Measurements from ENCODE around the gene LEMD2.

The LEMD2 gene

GRCh38 chr6:33791620-33792019 is 2.7 kb upstream of the LEMD2 start:
- peaks cover 19% of the 10 kb centered on the region for H3K27me3 Mint-ChIP-seq (ENCODE audit: low read depth)
- peaks cover 8% of the 10 kb centered on the region for H3K36me3 Mint-ChIP-seq (ENCODE audit: low read depth)
- no peak overlapping the region for H3K27ac Mint-ChIP-seq
- H3K4me1 Mint-ChIP-seq (ENCODE audit: low read depth) = peaks cover 22% of the 10 kb centered on the region
- H3K4me3 Mint-ChIP-seq = no peak overlapping the region
- H3K9me3 Mint-ChIP-seq = no peaks in the 10 kb centered on the region

DNA sequence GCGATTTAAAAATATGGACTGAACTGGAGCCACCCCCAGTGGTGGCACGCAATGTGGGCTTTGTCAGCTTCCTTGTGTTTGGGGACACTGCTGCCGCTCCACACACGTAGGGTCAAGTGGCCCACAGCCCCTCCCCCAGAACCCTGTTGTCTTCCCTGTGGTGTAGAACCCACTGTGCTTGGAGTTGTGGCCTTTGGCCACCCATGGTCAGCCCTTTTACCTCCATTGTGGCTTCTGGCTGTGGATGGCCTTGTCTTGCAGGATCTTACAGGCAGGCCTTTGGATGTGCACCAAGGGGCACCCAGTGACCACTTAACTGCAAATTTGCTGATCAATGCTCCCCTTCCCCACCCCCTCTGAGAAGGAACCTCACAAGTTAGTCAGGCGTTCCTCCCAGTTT is 2.0 kb upstream of the LEMD2 start:
- no peak overlapping the region for H3K27ac Mint-ChIP-seq
- H3K4me3 Mint-ChIP-seq = no peak overlapping the region
- peaks cover 30% of the 10 kb centered on the region for H3K4me1 Mint-ChIP-seq (ENCODE audit: low read depth)

GRCh38 chr6:33790379-33790778 is 1.4 kb upstream of the LEMD2 start:
- Mint-ChIP-seq H3K27me3 (ENCODE audit: low read depth) (peaks cover 19% of the 10 kb centered on the region), H3K36me3 (ENCODE audit: low read depth) (peaks cover 12% of the 10 kb centered on the region), H3K9me3 (no peaks in the 10 kb centered on the region), H3K4me3 (peak overlapping the region; percentile 30), H3K27ac (no peak overlapping the region), H3K4me1 (ENCODE audit: low read depth) (peaks cover 35% of the 10 kb centered on the region)

More for the DNA sequence above, 2.0 kb upstream of the LEMD2 start:
- Mint-ChIP-seq H3K27me3 (ENCODE audit: low read depth) (peaks cover 19% of the 10 kb centered on the region), H3K36me3 (ENCODE audit: low read depth) (peaks cover 12% of the 10 kb centered on the region), H3K9me3 (no peaks in the 10 kb centered on the region)

- H3K36me3 Mint-ChIP-seq (ENCODE audit: low read depth) = peaks cover 16% of the 10 kb centered on the region
- peak overlapping the region; percentile 78 for H3K27ac Mint-ChIP-seq
- H3K4me3 Mint-ChIP-seq = peak overlapping the region; percentile 81
- H3K9me3 Mint-ChIP-seq = no peaks in the 10 kb centered on the region
- H3K4me1 Mint-ChIP-seq (ENCODE audit: low read depth) = peaks cover 39% of the 10 kb centered on the region
- peaks cover 12% of the 10 kb centered on the region for H3K27me3 Mint-ChIP-seq (ENCODE audit: low read depth)
These were observed 593 bp upstream of the LEMD2 start for GRCh38 chr6:33789550-33789895.

DNA sequence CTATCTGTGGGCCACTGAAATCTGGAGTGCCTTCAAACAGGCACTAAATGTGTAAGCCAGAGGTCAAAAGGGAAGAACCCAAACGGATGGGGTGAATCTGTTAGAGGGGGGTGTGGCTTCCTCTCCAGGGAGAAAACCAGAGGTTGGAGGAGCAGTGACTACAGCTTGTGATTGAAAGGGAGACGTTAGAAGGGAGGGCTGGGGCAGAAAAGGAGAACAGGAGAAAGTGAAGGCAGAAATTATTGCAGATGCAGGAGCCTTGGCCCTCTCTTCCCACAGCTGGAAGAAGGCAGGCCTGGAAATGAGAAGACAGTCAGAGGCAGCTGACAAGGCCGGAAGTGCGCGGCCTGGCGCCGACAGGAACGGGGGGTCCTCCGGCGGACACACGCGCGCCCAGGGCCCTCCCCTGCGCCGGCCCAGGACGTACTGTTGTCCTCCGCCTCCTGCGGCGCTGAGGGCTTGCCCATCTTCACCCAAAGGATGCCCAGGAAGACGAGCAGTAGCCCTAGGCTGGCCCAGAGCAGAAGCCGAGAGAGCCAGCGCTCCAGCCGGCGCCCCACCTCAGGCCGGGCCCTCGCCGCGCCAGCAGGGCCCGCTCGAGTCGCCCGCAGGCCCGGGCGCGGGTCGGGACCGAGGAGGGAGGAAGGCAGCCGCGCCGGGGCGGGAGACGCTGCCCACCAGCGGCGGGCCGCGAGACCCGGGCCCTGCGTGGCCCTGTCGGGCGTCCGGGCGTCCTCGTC is 806 bp downstream of the LEMD2 start:
- peaks cover 28% of the 10 kb centered on the region for H3K36me3 Mint-ChIP-seq (ENCODE audit: low read depth)
- peaks cover 7% of the 10 kb centered on the region for H3K27me3 Mint-ChIP-seq (ENCODE audit: low read depth)
- H3K4me1 Mint-ChIP-seq (ENCODE audit: low read depth) = peaks cover 39% of the 10 kb centered on the region
- peak overlapping the region; percentile 97 for H3K4me3 Mint-ChIP-seq
- no peaks in the 10 kb centered on the region for H3K9me3 Mint-ChIP-seq
- peak overlapping the region; percentile 97 for H3K27ac Mint-ChIP-seq

GRCh38 chr6:33787346-33787953 is 1.5 kb downstream of the LEMD2 start:
- no peaks in the 10 kb centered on the region for H3K9me3 Mint-ChIP-seq
- H3K27ac Mint-ChIP-seq = peak overlapping the region; percentile 97
- H3K36me3 Mint-ChIP-seq (ENCODE audit: low read depth) = peaks cover 34% of the 10 kb centered on the region
- H3K4me1 Mint-ChIP-seq (ENCODE audit: low read depth) = peaks cover 40% of the 10 kb centered on the region
- H3K4me3 Mint-ChIP-seq = peak overlapping the region; percentile 97
- peaks cover 2% of the 10 kb centered on the region for H3K27me3 Mint-ChIP-seq (ENCODE audit: low read depth)

DNA sequence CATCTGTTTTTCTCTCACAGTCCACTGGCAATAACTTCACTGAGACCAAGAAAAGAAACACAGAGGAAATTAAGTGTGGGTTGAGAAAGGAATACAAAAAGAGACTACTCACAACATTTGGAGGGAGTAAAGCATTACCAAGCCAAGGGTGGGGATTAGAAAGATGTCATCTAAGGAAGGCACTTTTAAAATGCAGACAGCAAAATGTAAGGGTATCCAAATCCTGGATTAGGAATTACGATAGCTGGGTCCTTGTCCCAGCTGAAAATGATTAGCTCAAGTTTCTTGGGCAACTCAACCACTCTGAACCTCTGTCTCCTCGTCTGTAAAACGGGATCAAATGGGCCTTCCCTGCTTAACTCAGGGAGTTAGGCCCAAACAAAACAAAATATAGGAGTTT is 2.2 kb downstream of the LEMD2 start:
- no peaks in the 10 kb centered on the region for H3K9me3 Mint-ChIP-seq
- peaks cover 43% of the 10 kb centered on the region for H3K4me1 Mint-ChIP-seq (ENCODE audit: low read depth)
- H3K4me3 Mint-ChIP-seq = peak overlapping the region; percentile 97
- H3K27ac Mint-ChIP-seq = no peak overlapping the region
- no peaks in the 10 kb centered on the region for H3K27me3 Mint-ChIP-seq (ENCODE audit: low read depth)
- H3K36me3 Mint-ChIP-seq (ENCODE audit: low read depth) = peaks cover 39% of the 10 kb centered on the region

DNA sequence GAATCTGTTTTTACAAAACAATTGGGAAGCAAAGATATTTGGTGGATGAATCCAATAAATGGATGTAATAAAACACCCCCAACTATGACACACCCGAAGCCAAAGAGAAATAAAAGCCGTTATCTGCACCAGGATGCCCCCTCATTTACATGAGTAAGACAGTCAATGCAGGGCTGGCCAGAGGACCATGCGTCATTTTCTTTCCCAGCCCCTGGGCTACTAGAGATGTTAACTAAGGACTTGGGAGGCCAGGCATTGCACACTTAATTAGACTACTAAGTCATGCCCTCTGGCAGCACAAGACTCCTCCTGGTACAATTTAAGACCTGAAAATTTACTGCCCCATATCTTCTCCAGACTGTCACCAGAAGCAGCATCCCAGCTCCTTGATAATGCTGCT is 3.2 kb downstream of the LEMD2 start:
- H3K27me3 Mint-ChIP-seq (ENCODE audit: low read depth) = no peaks in the 10 kb centered on the region
- no peaks in the 10 kb centered on the region for H3K9me3 Mint-ChIP-seq
- H3K4me1 Mint-ChIP-seq (ENCODE audit: low read depth) = peaks cover 43% of the 10 kb centered on the region
- H3K4me3 Mint-ChIP-seq = peak overlapping the region; percentile 97
- no peak overlapping the region for H3K27ac Mint-ChIP-seq
- H3K36me3 Mint-ChIP-seq (ENCODE audit: low read depth) = peaks cover 44% of the 10 kb centered on the region

DNA sequence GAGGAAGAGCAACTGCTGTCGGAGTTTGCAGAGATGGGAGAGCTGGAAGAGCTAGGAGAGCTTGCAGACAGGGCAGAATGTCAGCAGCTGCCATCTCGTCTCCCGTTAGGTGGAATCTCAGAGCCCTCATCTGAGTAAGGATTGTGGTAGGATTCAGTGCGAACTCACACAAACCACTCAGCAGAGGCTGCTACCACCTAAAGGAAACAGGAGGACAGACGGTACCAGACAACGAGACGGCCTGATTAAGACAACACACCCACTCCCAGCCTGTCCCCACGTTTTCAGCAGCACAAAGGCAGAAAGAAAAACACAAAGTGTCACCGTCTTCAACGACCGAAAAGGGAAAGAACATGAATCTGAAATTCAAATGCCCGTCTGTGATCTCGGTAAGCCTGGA is 4.1 kb downstream of the LEMD2 start:
- Mint-ChIP-seq H3K9me3 (no peaks in the 10 kb centered on the region), H3K4me1 (ENCODE audit: low read depth) (peaks cover 41% of the 10 kb centered on the region), H3K4me3 (peak overlapping the region; percentile 14), H3K27ac (no peak overlapping the region), H3K27me3 (ENCODE audit: low read depth) (no peaks in the 10 kb centered on the region), H3K36me3 (ENCODE audit: low read depth) (peaks cover 51% of the 10 kb centered on the region)

DNA sequence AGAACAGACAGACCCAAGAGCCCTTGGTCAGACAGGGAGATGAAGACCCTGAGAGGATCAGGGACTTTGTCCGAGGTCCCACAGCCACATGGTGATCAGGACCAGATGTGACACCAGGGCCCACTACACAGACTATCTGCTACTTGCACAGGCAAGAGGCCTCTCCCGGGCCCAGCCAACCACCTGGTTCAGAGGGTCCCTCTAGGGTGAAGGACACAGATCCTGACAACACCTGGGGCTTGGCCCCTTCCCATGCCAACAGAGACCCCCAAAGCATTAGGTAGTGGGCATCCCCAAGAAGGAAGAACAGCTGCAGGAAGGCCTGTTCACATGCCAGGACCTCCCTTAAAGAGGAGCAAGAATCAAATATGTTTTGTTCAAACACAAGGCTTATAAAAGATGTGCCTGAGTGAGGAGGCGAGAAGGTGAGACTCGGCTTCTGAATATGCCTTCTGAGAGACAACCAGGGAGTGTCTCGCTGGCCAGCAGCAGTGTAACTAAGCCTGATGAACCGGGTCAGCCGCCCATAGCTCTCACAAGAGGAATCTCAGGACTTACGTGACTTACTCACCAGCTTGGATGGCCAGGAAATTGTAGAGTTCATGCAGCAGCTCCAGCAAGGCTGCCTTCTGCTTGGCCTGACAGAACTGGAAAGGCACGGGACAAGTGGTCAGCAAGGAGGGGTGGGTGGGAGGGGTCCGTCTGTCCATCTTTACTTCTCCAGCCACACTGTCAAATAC is 5.0 kb downstream of the LEMD2 start:
- no peak overlapping the region for H3K27ac Mint-ChIP-seq
- H3K27me3 Mint-ChIP-seq (ENCODE audit: low read depth) = no peaks in the 10 kb centered on the region
- no peak overlapping the region for H3K4me3 Mint-ChIP-seq
- peaks cover 50% of the 10 kb centered on the region for H3K36me3 Mint-ChIP-seq (ENCODE audit: low read depth)
- peaks cover 34% of the 10 kb centered on the region for H3K4me1 Mint-ChIP-seq (ENCODE audit: low read depth)
- H3K9me3 Mint-ChIP-seq = no peaks in the 10 kb centered on the region

DNA sequence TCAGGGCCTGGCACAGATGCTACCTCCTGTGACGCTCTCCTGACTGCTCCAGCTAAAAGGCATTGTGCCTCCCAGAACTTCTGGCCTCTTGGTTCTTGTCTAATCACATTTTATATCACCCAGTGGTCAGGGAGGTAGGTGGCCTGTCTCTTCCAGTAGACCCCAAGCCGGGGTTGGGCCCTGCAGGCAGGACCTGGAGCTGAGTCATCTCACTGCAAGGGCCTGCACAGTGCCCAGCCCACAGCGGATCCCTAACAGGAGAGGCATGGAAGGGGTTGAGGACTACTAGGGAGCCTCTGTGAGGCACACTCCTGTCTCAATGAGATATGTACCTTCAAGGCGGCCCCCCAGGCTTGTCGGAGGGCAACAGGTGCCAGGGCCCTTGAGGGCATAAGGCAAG is 6.4 kb downstream of the LEMD2 start:
- Mint-ChIP-seq H3K4me3 (no peak overlapping the region), H3K9me3 (no peaks in the 10 kb centered on the region), H3K27me3 (ENCODE audit: low read depth) (no peaks in the 10 kb centered on the region), H3K36me3 (ENCODE audit: low read depth) (peaks cover 54% of the 10 kb centered on the region), H3K4me1 (ENCODE audit: low read depth) (peaks cover 29% of the 10 kb centered on the region), H3K27ac (no peak overlapping the region)

DNA sequence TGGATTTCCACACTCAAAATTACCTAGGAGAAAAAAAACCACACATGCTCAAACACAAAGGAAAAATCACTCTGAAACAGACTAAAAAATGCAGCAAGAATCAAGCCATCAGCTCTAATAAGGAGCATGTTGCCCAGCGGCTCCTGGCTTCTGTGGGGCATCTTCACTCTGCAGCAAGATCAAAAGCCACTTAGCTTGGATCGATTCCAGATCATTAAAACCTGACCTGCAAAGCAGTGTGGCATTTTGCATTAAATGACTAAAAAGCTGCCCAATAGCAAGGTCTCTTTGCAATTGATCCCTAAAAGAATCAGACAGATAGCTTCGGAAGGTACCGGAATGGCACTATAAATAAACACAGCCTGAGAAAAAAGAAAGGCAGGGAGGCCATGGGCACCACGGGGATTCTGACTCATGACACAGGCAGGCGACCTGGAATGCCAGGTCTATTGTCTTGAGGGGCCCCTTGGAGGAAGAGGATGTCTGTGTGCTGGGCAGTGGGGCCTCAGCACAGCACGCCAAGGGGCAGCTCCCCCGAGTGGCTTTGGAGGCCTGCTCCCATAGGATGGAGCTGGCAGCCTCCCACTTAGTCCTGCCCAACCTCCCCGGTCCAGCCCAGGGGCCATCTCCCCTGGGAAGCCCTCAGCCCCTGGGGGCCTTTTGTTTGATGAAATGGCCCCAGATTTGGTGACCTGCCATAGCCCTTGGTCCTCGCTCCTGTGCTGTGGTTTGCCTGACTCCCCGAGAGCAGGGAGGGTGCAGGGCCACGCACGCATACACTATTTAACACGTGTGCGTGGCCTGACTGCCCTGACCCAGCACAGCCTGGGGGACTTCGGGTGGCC is 7.6 kb downstream of the LEMD2 start:
- Mint-ChIP-seq H3K9me3 (no peaks in the 10 kb centered on the region), H3K27ac (no peak overlapping the region), H3K4me3 (no peak overlapping the region), H3K27me3 (ENCODE audit: low read depth) (no peaks in the 10 kb centered on the region), H3K36me3 (ENCODE audit: low read depth) (peaks cover 61% of the 10 kb centered on the region), H3K4me1 (ENCODE audit: low read depth) (peaks cover 18% of the 10 kb centered on the region)

- no peaks in the 10 kb centered on the region for H3K9me3 Mint-ChIP-seq
- peaks cover 4% of the 10 kb centered on the region for H3K4me1 Mint-ChIP-seq (ENCODE audit: low read depth)
- peak overlapping the region; percentile 36 for H3K27ac Mint-ChIP-seq
- H3K36me3 Mint-ChIP-seq (ENCODE audit: low read depth) = peaks cover 61% of the 10 kb centered on the region
- H3K27me3 Mint-ChIP-seq (ENCODE audit: low read depth) = no peaks in the 10 kb centered on the region
- no peak overlapping the region for H3K4me3 Mint-ChIP-seq
These were observed 9.0 kb downstream of the LEMD2 start for GRCh38 chr6:33779895-33780294.

- Mint-ChIP-seq H3K9me3 (no peaks in the 10 kb centered on the region), H3K4me3 (no peak overlapping the region), H3K36me3 (ENCODE audit: low read depth) (peaks cover 61% of the 10 kb centered on the region), H3K27ac (no peak overlapping the region), H3K4me1 (ENCODE audit: low read depth) (peaks cover 6% of the 10 kb centered on the region), H3K27me3 (ENCODE audit: low read depth) (no peaks in the 10 kb centered on the region)
These were observed 9.6 kb downstream of the LEMD2 start for GRCh38 chr6:33779290-33779689.
